ENCODE measurements around the gene ULK1.

- TF ChIP-seq CTCF (IDR thresholded peaks at IDR 0.05) (no peak), POLR2A (IDR thresholded peaks at IDR 0.05) (no peak)
Measured at GRCh38 chr12:131893605-131894312, 663 bp upstream of the ULK1 start.

Measured in adrenal gland (tissue), 5 donors.